GM23338 (cell line): ENCODE results near the gene UBAP2. TPM values are rescaled to one million over a fixed set of nuclear protein-coding genes. Genes with fewer than 3 reads are reported as not detected.

ENCODE experiments used
- ATAC-seq: fragments of 200-7000 bp; cut with Tn5 transposase; 3 replicates; pipeline ENCODE4 v1.9.1; 2020
- DNase-seq: peaks from one replicate; pipeline ENCODE4 v3.0.0-alpha.2; 2015; ENCODE audit warnings: low spot score
- H2AFZ ChIP-seq: fragments of 200-600 bp; sonication (generic); 2 replicates; pipeline ENCODE4 v1.8.0; 2016; ENCODE audit warnings: antibody characterized with exemption, mild to moderate bottlenecking, moderate library complexity
- H3F3A ChIP-seq: fragments of 200-600 bp; sonication (generic); replicated peaks from 2 replicates; pipeline ENCODE4 v1.8.0; 2017; ENCODE audit warnings: antibody characterized with exemption, mixed run types, low read depth
- H3K27ac ChIP-seq: fragments of 200-600 bp; sonication (generic); 2 replicates; pipeline ENCODE4 v1.6.1; 2016; ENCODE audit warnings: low read depth
- H3K27me3 ChIP-seq: fragments of 200-600 bp; sonication (generic); 2 replicates; pipeline ENCODE4 v1.8.0; 2016; ENCODE audit warnings: mild to moderate bottlenecking, mixed run types, moderate library complexity; ENCODE audit not compliant: insufficient read depth
- H3K36me3 ChIP-seq: fragments of 200-600 bp; sonication (generic); 2 replicates; pipeline ENCODE4 v1.8.0; 2016; ENCODE audit warnings: mild to moderate bottlenecking; ENCODE audit not compliant: insufficient read depth
- H3K4me1 ChIP-seq: fragments of 200-600 bp; sonication (generic); 2 replicates; pipeline ENCODE4 v1.8.0; 2016; ENCODE audit warnings: mild to moderate bottlenecking, moderate library complexity; ENCODE audit not compliant: insufficient read depth
- H3K4me2 ChIP-seq: fragments of 200-600 bp; sonication (generic); 2 replicates; pipeline ENCODE4 v1.7.1; 2017; ENCODE audit warnings: mixed run types
- H3K4me3 ChIP-seq: fragments of 200-600 bp; sonication (generic); 2 replicates; pipeline ENCODE4 v1.6.1; 2016; ENCODE audit warnings: mixed run types
- H3K79me2 ChIP-seq: fragments of 200-600 bp; sonication (generic); replicated peaks from 2 replicates; pipeline ENCODE4 v1.8.0; 2017; ENCODE audit warnings: mild to moderate bottlenecking; ENCODE audit not compliant: insufficient read depth
- H3K9me2 ChIP-seq: fragments of 200-600 bp; sonication (generic); 2 replicates; pipeline ENCODE4 v1.8.0; 2017; ENCODE audit not compliant: insufficient read depth
- H4K20me1 ChIP-seq: fragments of 200-600 bp; sonication (generic); replicated peaks from 2 replicates; pipeline ENCODE4 v1.8.0; 2017; ENCODE audit warnings: mild to moderate bottlenecking; ENCODE audit not compliant: insufficient read depth
- H3K27ac Mint-ChIP-seq: 2 replicates; pipeline ENCODE4 v1.8.0; 2020; ENCODE audit warnings: inconsistent platforms, mild to moderate bottlenecking, moderate library complexity, mixed read lengths
- H3K27me3 Mint-ChIP-seq: 3 replicates; pipeline ENCODE4 v1.8.0; 2022; ENCODE audit warnings: low read depth, mild to moderate bottlenecking, moderate library complexity, mixed read lengths, inconsistent platforms; ENCODE audit not compliant: insufficient read depth, poor library complexity
- H3K36me3 Mint-ChIP-seq: 3 replicates; pipeline ENCODE4 v1.8.0; 2021; ENCODE audit warnings: low read depth, mild to moderate bottlenecking, inconsistent platforms, moderate library complexity, mixed read lengths
- H3K4me1 Mint-ChIP-seq: 3 replicates; pipeline ENCODE4 v1.8.0; 2020; ENCODE audit warnings: mild to moderate bottlenecking, inconsistent platforms, mixed read lengths
- H3K4me3 Mint-ChIP-seq: 3 replicates; pipeline ENCODE4 v1.8.0; 2021; ENCODE audit warnings: moderate library complexity, mild to moderate bottlenecking, inconsistent platforms, mixed read lengths
- H3K9me3 Mint-ChIP-seq: 3 replicates; pipeline ENCODE4 v1.8.0; 2020; ENCODE audit warnings: moderate library complexity, mild to moderate bottlenecking, inconsistent platforms, mixed read lengths
- EZH2 ChIP-seq: fragments of 200-600 bp; sonication (generic); IDR thresholded peaks from one replicate; pipeline ENCODE4 v1.8.0; 2017; ENCODE audit warnings: antibody characterized with exemption, mild to moderate bottlenecking, low read depth; ENCODE audit not compliant: unreplicated experiment
- EZH2phosphoT487 ChIP-seq: fragments of 200-600 bp; sonication (generic); IDR thresholded peaks from one replicate; pipeline ENCODE4 v1.8.1; 2018; ENCODE audit warnings: antibody characterized with exemption; ENCODE audit not compliant: unreplicated experiment
- JUNB ChIP-seq: IDR thresholded peaks from one replicate; pipeline ENCODE4 v1.6.1; 2016; ENCODE audit warnings: antibody characterized with exemption; ENCODE audit not compliant: unreplicated experiment
- NANOG ChIP-seq: IDR thresholded peaks from 2 replicates; pipeline ENCODE4 v1.6.1; 2016; ENCODE audit warnings: antibody characterized with exemption, borderline replicate concordance
- POLR2AphosphoS5 ChIP-seq: IDR thresholded peaks from 2 replicates; pipeline ENCODE4 v1.6.1; 2016; ENCODE audit warnings: antibody characterized with exemption, low read depth
- STAT1 ChIP-seq: IDR thresholded peaks from one replicate; pipeline ENCODE4 v1.6.1; 2016; ENCODE audit warnings: antibody characterized with exemption; ENCODE audit not compliant: unreplicated experiment
- ZNF114 ChIP-seq: fragments of 250-450 bp; sonication (Bioruptor Pico); IDR thresholded peaks from 2 replicates; pipeline ENCODE4 v1.5.0; 2020; ENCODE audit warnings: mild to moderate bottlenecking, moderate library complexity
- ZNF331 ChIP-seq: fragments of 250-450 bp; sonication (Bioruptor Pico); IDR thresholded peaks from 2 replicates; pipeline ENCODE4 v1.5.0; 2020; ENCODE audit warnings: low read depth, mild to moderate bottlenecking, moderate library complexity
- ZNF462 ChIP-seq: fragments of 250-450 bp; sonication (Bioruptor Pico); IDR thresholded peaks from 2 replicates; pipeline ENCODE4 v1.5.0; 2020; ENCODE audit warnings: mild to moderate bottlenecking, moderate library complexity
- polyA plus RNA-seq: library from polyadenylated mRNA; unstranded; fragments of >200 nt; fragmentation: Nextera tagmentation; extraction: Ambion mirVana; gene quantifications from 2 replicates; pipeline ENCODE4 v1.2.1, GENCODE V29; 2016
- small RNA-seq: library from RNA; depleted of rRNA; stranded (forward); fragments of <200 nt; gene quantifications from one replicate; pipeline ENCODE3, GENCODE V24; 2014; ENCODE audit warnings: low replicate concordance
- total RNA-seq: library from RNA; depleted of rRNA; stranded (reverse); fragments of >200 nt; shearing (Covaris generic); gene quantifications from 2 replicates; pipeline ENCODE4 v1.2.3, GENCODE V29; 2014; rRNA removed

The UBAP2 gene
- total and polyA plus RNA-seq, 2 experiments from 2014 or later = 47.4 to 56.4 TPM

- no peak for ATAC-seq
- no peaks in the 10 kb centered on the region for H3K9me3 Mint-ChIP-seq
- H3K27me3 Mint-ChIP-seq = peaks cover 6% of the 10 kb centered on the region
- Histone ChIP-seq H3K27me3 (no peaks in the 10 kb centered on the region), H3K27ac (no peak overlapping the region), H3K4me1 (peaks cover 10% of the 10 kb centered on the region; the same call in 1 of the 2 replicates), H3K36me3 (no peaks in the 10 kb centered on the region), H3F3A (no peaks in the 10 kb centered on the region), H3K79me2 (peaks cover 99% of the 10 kb centered on the region), H3K9me2 (no peaks in the 10 kb centered on the region), H2AFZ (no peak overlapping the region), H3K4me2 (no peak overlapping the region), H3K4me3 (no peak overlapping the region), H4K20me1 (peaks cover 48% of the 10 kb centered on the region)
- no peaks in the 10 kb centered on the region for H3K36me3 Mint-ChIP-seq
- peaks cover 13% of the 10 kb centered on the region for H3K4me1 Mint-ChIP-seq
- TF ChIP-seq ZNF462 (CRISPR knock-in tag) = no peak
- TF ChIP-seq ZNF114 (CRISPR knock-in tag) = no peak
- TF ChIP-seq NANOG = no peak
- TF ChIP-seq EZH2phosphoT487 = no peak
- TF ChIP-seq EZH2 = no peak
- TF ChIP-seq STAT1 = no peak
- TF ChIP-seq ZNF331 (CRISPR knock-in tag) = no peak
- TF ChIP-seq JUNB = no peak
- TF ChIP-seq POLR2AphosphoS5 = no peak
- DNase-seq = no peak
- H3K27ac Mint-ChIP-seq = no peak overlapping the region
- no peak overlapping the region for H3K4me3 Mint-ChIP-seq
Measured at GRCh38 chr9:33877727-33878489, 170.8 kb downstream of the UBAP2 start.

Small RNA genes within 50 kb of the gene (small RNA-seq; reads per million reads assigned to genes)
- 0.12 reads per million for gene RN7SKP114
- gene SNORD121A = 38.4 reads per million, percentile 99 among the genes with 10 or more reads in this experiment
- not detected for gene SNORD121B

Other genes starting within 250 kb of the UBAP2 start
- 32.5 and 36.4 TPM in 2 replicates for gene UBE2R2, start 231.7 kb downstream of the UBAP2 start, total RNA-seq
- 23.2 and 23.4 TPM in 2 replicates for gene UBE2R2, start 231.7 kb downstream of the UBAP2 start, polyA plus RNA-seq
- gene DCAF12, start 77.8 kb upstream of the UBAP2 start, total RNA-seq = 20.7 and 27.5 TPM in 2 replicates
- gene DCAF12, start 77.8 kb upstream of the UBAP2 start, polyA plus RNA-seq = 8.9 and 9.5 TPM in 2 replicates
- gene UBAP1, start 130.2 kb upstream of the UBAP2 start, total RNA-seq = 20.7 and 24.9 TPM in 2 replicates
- gene UBAP1, start 130.2 kb upstream of the UBAP2 start, polyA plus RNA-seq = 16.8 and 17.4 TPM in 2 replicates